Muscle of leg (tissue), 11 donors: ENCODE data around the gene LHPP. TPM values are rescaled to one million over a fixed set of nuclear protein-coding genes. Genes with fewer than 3 reads are reported as not detected.

Experiments
- DNase-seq: peaks from one replicate; pipeline ENCODE4 v3.0.0; 2013
- H3K27ac ChIP-seq: one replicate; pipeline ENCODE4 v1.5.1; 2013; ENCODE audit warnings: mild to moderate bottlenecking, low read length, control low read depth
- H3K27me3 ChIP-seq: one replicate; pipeline ENCODE4 v1.6.1; 2013; ENCODE audit warnings: low read length; ENCODE audit not compliant: control insufficient read depth, insufficient read depth
- H3K36me3 ChIP-seq: one replicate; pipeline ENCODE4 v1.6.1; 2013; ENCODE audit warnings: low read length; ENCODE audit not compliant: control insufficient read depth, insufficient read depth
- H3K4me1 ChIP-seq: one replicate; pipeline ENCODE4 v1.6.1; 2013; ENCODE audit warnings: low read length; ENCODE audit not compliant: control insufficient read depth, insufficient read depth
- H3K4me3 ChIP-seq: one replicate; pipeline ENCODE4 v1.5.1; 2013; ENCODE audit warnings: low read length, control low read depth
- H3K9me3 ChIP-seq: replicated peaks from 2 replicates; pipeline ENCODE4 v1.6.1; 2013; ENCODE audit warnings: low read depth, low read length; ENCODE audit not compliant: control insufficient read depth
- WGBS: methylation state at CpG from one replicate; pipeline ENCODE4 v1.1.5; 2013; ENCODE audit warnings: missing lambda C conversion rate; ENCODE audit not compliant: insufficient coverage; 5-methylcytosine and 5-hydroxymethylcytosine counted together
- polyA plus RNA-seq, 8 donors: library from polyadenylated mRNA; unstranded; fragments of 120-200 nt; gene quantifications; one replicate each; pipeline versions ENCODE4 v1.2.1 to v1.2.3, GENCODE V29; 2013; ENCODE audit warnings: inconsistent platforms in 1 of 8, low replicate concordance in 1 of 8; ENCODE audit not compliant: insufficient read length in 8 of 8, insufficient read depth in 1 of 8
- total RNA-seq: library from RNA; stranded (reverse); fragments of 120-200 nt; gene quantifications from one replicate; pipeline ENCODE4 v1.2.4, GENCODE V29; 2013

The LHPP gene
- total and polyA plus RNA-seq, 9 donors: 2.9 to 9.9 (median 8.0) TPM

- H3K4me3 ChIP-seq: no peak overlapping the region
- H3K9me3 ChIP-seq: no peaks in the 10 kb centered on the region
- no peak for DNase-seq
- H3K36me3 ChIP-seq: no peaks in the 10 kb centered on the region
- WGBS: 43% methylated on average over 13 of the region's 20 CpGs
- no peaks in the 10 kb centered on the region for H3K27me3 ChIP-seq
- no peaks in the 10 kb centered on the region for H3K4me1 ChIP-seq
- no peak overlapping the region for H3K27ac ChIP-seq
Observed at GRCh38 chr10:124469956-124470484, 8.4 kb downstream of the LHPP start.

DNA sequence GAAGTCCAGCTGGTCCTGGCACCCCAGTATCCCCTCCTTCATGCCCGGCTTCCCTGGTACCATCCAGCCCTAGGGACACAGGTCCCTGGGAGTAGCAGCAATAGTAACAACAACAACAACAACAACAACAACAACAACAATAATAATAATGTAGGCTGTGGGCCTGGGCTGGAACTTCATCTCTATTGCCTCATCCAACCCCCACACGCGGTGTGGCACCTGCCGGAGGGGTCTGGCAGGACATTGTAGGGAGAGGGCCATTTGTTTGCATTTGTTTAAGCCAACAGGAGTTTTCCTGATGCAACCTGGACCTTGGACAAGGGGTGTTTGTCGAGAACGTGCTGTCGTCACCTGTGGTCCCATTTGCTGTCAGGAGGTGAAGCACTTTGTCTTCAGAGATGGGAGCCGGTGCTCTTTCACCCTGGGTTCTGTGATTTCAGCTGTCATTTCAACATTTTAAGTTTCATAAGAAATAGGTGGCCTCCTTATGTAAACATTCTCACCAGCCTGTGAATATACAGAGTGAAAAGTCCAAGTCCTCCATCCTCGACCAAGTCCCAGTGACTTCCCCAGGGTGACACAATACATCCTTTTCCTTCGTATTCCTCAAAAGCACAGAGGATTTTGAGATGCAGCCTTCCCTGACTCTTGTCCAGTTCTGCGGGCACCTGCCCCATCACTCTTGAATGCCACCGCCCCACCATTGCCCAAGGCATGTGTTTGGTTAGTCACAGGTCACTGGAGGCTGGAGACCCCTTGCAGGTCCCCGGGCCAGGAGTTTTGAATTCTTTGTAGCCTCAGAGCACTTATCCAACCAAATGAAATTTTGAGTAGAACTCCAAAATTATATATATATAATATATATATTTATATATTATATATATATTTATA, 9.2 kb downstream of the LHPP start:
- no peak overlapping the region for H3K27ac ChIP-seq
- no peak for DNase-seq
- WGBS: 75% methylated on average over 6 of the region's 13 CpGs
- H3K9me3 ChIP-seq: no peaks in the 10 kb centered on the region
- H3K4me3 ChIP-seq: no peak overlapping the region
- H3K27me3 ChIP-seq: no peaks in the 10 kb centered on the region
- H3K4me1 ChIP-seq: no peaks in the 10 kb centered on the region
- H3K36me3 ChIP-seq: no peaks in the 10 kb centered on the region

GRCh38 chr10:124472071-124472470, 10.4 kb downstream of the LHPP start:
- no peak for DNase-seq
- Histone ChIP-seq H3K27ac (no peak overlapping the region), H3K36me3 (no peaks in the 10 kb centered on the region), H3K9me3 (no peaks in the 10 kb centered on the region), H3K4me3 (no peak overlapping the region), H3K27me3 (no peaks in the 10 kb centered on the region), H3K4me1 (no peaks in the 10 kb centered on the region)
- WGBS: 91% methylated on average over 4 of the region's 6 CpGs

GRCh38 chr10:124473070-124473469, 11.4 kb downstream of the LHPP start:
- H3K9me3 ChIP-seq: no peaks in the 10 kb centered on the region
- DNase-seq: no peak
- no peak overlapping the region for H3K27ac ChIP-seq
- H3K36me3 ChIP-seq: no peaks in the 10 kb centered on the region
- no peaks in the 10 kb centered on the region for H3K27me3 ChIP-seq
- H3K4me1 ChIP-seq: no peaks in the 10 kb centered on the region
- WGBS: 59% methylated on average over 2 of the region's 3 CpGs
- H3K4me3 ChIP-seq: no peak overlapping the region

DNA sequence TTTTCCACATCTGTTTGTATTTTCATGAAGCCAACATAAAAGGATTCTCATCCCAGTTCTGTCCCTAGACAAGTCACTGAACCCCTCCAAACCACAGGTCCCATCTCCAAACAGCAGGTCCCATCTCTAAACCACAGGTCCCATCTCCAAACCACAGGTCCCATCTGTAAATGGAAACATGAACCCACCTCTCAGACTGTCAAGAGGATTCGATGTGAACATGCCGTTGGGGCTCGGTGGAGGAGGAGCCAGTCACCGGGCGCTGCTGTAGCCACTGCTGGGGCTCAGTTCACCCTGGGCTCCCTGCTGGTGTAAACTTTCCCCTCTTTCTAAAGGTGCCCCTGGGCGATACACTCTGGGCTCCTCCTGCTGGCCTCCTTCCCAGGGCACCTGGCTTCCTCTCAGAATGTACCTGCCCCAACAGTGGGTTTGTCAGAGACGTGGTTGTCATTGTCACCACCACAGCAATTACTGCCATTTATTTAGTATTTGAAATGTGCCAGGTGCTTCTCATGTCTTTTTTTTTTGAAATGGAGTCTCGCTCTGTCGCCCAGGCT, 13.0 kb downstream of the LHPP start:
- no peaks in the 10 kb centered on the region for H3K36me3 ChIP-seq
- no peaks in the 10 kb centered on the region for H3K4me1 ChIP-seq
- no peaks in the 10 kb centered on the region for H3K9me3 ChIP-seq
- DNase-seq: no peak
- WGBS: 78% methylated on average over 7 of the region's 9 CpGs
- H3K4me3 ChIP-seq: no peak overlapping the region
- H3K27me3 ChIP-seq: no peaks in the 10 kb centered on the region
- H3K27ac ChIP-seq: no peak overlapping the region

- Histone ChIP-seq H3K9me3 (no peaks in the 10 kb centered on the region), H3K4me3 (no peak overlapping the region), H3K36me3 (no peaks in the 10 kb centered on the region), H3K27ac (no peak overlapping the region), H3K4me1 (no peaks in the 10 kb centered on the region), H3K27me3 (no peaks in the 10 kb centered on the region)
- WGBS: 91% methylated on average over 19 of the region's 23 CpGs
- no peak for DNase-seq
Observed at GRCh38 chr10:124476043-124476725, 14.6 kb downstream of the LHPP start.

- H3K4me3 ChIP-seq: no peak overlapping the region
- H3K36me3 ChIP-seq: no peaks in the 10 kb centered on the region
- H3K27me3 ChIP-seq: no peaks in the 10 kb centered on the region
- no peaks in the 10 kb centered on the region for H3K9me3 ChIP-seq
- WGBS: 63% methylated on average over 11 of the region's 11 CpGs
- H3K4me1 ChIP-seq: no peaks in the 10 kb centered on the region
- no peak for DNase-seq
- H3K27ac ChIP-seq: no peak overlapping the region
Observed at GRCh38 chr10:124477614-124478363, 16.2 kb downstream of the LHPP start.

DNA sequence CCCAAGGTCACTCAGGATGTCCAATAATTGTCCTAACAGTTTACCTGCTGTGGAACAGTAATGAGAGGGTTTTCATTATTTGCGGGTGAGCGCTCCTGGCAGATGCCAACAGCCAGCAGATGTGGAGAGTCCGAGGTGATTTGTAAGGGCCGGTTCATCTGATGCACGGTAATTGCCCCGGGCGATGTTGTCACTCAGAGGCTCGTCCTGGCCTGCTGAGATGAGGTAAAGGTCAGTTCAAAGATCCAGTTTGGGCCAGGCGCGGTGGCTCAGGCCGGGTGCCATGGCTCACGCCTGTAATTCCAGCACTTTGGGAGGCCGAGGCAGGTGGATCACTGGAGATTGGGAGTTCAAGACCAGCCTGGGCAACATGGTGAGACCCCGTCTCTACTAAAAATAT, 16.9 kb downstream of the LHPP start:
- Histone ChIP-seq H3K9me3 (no peaks in the 10 kb centered on the region), H3K36me3 (no peaks in the 10 kb centered on the region), H3K27ac (no peak overlapping the region), H3K4me3 (no peak overlapping the region), H3K27me3 (no peaks in the 10 kb centered on the region), H3K4me1 (no peaks in the 10 kb centered on the region)
- 90% methylated on average over 11 of the region's 14 CpGs for WGBS
- no peak for DNase-seq

DNA sequence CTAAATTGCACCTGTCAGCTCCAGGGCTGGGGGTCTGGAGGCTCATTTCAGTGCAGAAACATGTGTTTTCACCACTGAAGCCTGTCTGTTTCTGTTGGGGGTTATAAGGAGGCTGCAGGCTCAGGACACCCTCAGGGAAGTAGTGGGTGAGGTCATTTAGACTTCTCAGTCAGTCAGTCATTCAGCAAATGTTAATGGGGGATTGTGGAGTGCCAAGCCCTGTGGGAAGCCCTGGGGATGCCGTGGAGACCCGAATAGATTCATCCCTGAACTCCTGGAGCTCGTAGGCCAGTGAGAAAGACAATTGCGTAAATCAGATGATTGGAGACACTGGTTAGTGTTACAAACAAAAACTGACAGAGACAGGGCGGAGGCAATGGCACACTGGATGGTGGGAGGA, 19.2 kb downstream of the LHPP start:
- DNase-seq: no peak
- Histone ChIP-seq H3K27me3 (no peaks in the 10 kb centered on the region), H3K9me3 (no peaks in the 10 kb centered on the region), H3K27ac (no peak overlapping the region), H3K4me3 (no peak overlapping the region), H3K36me3 (no peaks in the 10 kb centered on the region), H3K4me1 (no peaks in the 10 kb centered on the region)
- 76% methylated on average over 5 of the region's 5 CpGs for WGBS
